Glutamatergic neuron (in vitro differentiated cells): ENCODE data around the gene FGFR1OP2. TPM values are rescaled to one million over a fixed set of nuclear protein-coding genes. Genes with fewer than 3 reads are reported as not detected.

Experiments used
- DNase-seq: peaks from one replicate; pipeline ENCODE4 v3.0.0; 2022
- H3K27ac Mint-ChIP-seq: one replicate; pipeline ENCODE4 v1.8.0; 2020; ENCODE audit warnings: mild to moderate bottlenecking, mixed read lengths, inconsistent platforms; ENCODE audit not compliant: unreplicated experiment
- H3K27me3 Mint-ChIP-seq: one replicate; pipeline ENCODE4 v1.8.0; 2020; ENCODE audit warnings: mild to moderate bottlenecking, moderate library complexity, mixed read lengths, inconsistent platforms; ENCODE audit not compliant: unreplicated experiment
- H3K36me3 Mint-ChIP-seq: one replicate; pipeline ENCODE4 v1.8.0; 2020; ENCODE audit warnings: mild to moderate bottlenecking, mixed read lengths, inconsistent platforms; ENCODE audit not compliant: unreplicated experiment
- H3K4me1 Mint-ChIP-seq: one replicate; pipeline ENCODE4 v1.8.0; 2020; ENCODE audit warnings: mild to moderate bottlenecking, low read depth, mixed read lengths, inconsistent platforms; ENCODE audit not compliant: unreplicated experiment
- H3K4me3 Mint-ChIP-seq: one replicate; pipeline ENCODE4 v1.8.0; 2020; ENCODE audit warnings: mild to moderate bottlenecking, mixed read lengths, inconsistent platforms; ENCODE audit not compliant: unreplicated experiment
- H3K9me3 Mint-ChIP-seq: one replicate; pipeline ENCODE4 v1.8.0; 2020; ENCODE audit warnings: mild to moderate bottlenecking, moderate library complexity, mixed read lengths, inconsistent platforms; ENCODE audit not compliant: unreplicated experiment
- total RNA-seq: library from RNA; stranded (reverse); fragmentation: NEBNext Ultra II Directional; extraction: Animal tissue kit (Norgen Biotek cat#: 25700); gene quantifications from one replicate; pipeline ENCODE4 v1.2.1, GENCODE V29; 2021; ENCODE audit not compliant: unreplicated experiment
- TF ChIP-seq, protein P1 (sequence below): fragments of 200-600 bp; sonication (generic); IDR thresholded peaks from one replicate; pipeline ENCODE4 v1.5.0; 2021; ENCODE audit not compliant: partially characterized antibody, unreplicated experiment

The FGFR1OP2 gene
- total RNA-seq, 1 donor from 2014 or later, result 22.1 TPM

DNA sequence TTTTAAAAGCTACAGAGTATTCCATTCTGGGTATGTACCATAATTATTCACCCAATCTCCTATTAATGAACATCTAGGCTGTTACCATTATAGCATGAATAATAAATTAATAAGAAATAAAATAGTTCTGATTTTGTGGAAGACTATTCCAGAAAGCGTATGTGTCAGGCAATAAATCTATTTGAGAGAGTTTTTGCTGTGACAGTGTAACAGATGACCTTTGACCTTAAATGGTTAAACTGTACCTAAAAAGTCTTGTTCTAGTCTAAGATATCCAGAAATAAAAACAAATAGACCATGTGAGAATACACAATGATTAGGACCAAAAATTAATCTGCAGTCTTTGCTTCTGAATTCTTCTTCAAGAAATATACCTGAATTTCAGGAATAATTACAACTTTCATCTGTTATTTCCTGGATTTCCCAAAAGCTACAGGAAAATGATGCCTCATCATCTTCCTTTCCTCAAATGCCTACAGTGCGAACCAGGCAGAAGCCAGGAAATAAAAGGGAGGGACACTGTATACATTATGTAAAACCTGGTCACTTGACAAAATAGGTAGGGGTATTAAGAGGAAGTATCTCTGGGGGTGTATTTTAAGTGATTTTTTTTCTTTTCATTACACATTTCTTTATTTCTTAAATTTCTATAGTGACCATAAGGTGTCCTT, 68.7 kb downstream of the FGFR1OP2 start:
- Mint-ChIP-seq H3K27ac (no peak overlapping the region), H3K36me3 (no peaks in the 10 kb centered on the region), H3K9me3 (no peaks in the 10 kb centered on the region), H3K4me1 (peaks cover 18% of the 10 kb centered on the region), H3K27me3 (no peaks in the 10 kb centered on the region), H3K4me3 (no peak overlapping the region)
- TF ChIP-seq, protein P1, sequence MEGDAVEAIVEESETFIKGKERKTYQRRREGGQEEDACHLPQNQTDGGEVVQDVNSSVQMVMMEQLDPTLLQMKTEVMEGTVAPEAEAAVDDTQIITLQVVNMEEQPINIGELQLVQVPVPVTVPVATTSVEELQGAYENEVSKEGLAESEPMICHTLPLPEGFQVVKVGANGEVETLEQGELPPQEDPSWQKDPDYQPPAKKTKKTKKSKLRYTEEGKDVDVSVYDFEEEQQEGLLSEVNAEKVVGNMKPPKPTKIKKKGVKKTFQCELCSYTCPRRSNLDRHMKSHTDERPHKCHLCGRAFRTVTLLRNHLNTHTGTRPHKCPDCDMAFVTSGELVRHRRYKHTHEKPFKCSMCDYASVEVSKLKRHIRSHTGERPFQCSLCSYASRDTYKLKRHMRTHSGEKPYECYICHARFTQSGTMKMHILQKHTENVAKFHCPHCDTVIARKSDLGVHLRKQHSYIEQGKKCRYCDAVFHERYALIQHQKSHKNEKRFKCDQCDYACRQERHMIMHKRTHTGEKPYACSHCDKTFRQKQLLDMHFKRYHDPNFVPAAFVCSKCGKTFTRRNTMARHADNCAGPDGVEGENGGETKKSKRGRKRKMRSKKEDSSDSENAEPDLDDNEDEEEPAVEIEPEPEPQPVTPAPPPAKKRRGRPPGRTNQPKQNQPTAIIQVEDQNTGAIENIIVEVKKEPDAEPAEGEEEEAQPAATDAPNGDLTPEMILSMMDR, result no peak
- DNase-seq, result no peak

DNA sequence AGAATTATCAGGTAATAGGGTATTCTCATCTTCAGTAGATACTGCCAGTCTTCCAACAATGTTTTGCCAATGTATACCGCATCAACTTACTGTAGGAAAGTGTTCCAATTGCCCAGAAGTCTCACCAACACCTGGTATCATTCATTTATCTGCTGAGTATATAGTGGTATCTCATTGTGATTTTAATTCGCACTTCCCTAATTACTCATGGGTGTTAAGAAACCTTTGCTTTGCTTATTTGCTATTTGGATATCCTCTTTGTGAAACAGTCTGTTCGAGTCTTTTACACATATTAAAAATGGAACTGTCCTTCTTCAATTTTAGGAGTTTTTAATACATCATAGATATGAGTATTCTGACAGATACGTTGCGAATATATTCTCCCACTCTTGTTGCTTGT, 69.8 kb downstream of the FGFR1OP2 start:
- H3K27me3 Mint-ChIP-seq, result no peaks in the 10 kb centered on the region
- no peak for DNase-seq
- TF ChIP-seq, protein P1, result no peak
- H3K27ac Mint-ChIP-seq, result no peak overlapping the region
- H3K4me3 Mint-ChIP-seq, result no peak overlapping the region
- peaks cover 18% of the 10 kb centered on the region for H3K4me1 Mint-ChIP-seq
- H3K36me3 Mint-ChIP-seq, result no peaks in the 10 kb centered on the region
- H3K9me3 Mint-ChIP-seq, result no peaks in the 10 kb centered on the region

DNA sequence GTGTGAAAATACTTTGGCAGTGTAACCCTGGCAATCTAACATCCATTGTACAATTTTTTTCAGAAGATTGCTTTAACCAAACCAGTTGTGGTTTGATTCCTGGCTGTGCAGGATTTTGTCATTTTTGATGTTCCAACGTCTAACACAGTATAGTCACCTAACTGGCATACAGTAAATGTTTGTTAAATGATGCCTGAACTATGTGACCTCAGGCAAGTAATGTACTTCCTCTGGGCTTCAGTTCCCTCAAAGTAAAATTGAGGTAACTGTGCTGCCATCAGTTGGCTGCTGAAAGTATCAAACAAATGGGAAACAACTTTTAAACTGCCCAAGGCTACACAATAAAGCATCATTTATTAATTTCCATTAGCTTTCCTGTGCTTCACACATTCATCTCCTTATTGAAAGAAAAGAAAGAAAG, 71.6 kb downstream of the FGFR1OP2 start:
- DNase-seq, result no peak
- peaks cover under 1% of the 10 kb centered on the region for H3K27me3 Mint-ChIP-seq
- no peak overlapping the region for H3K4me3 Mint-ChIP-seq
- peaks cover 1% of the 10 kb centered on the region for H3K9me3 Mint-ChIP-seq
- TF ChIP-seq, protein P1, result no peak
- no peak overlapping the region for H3K27ac Mint-ChIP-seq
- no peaks in the 10 kb centered on the region for H3K36me3 Mint-ChIP-seq
- peaks cover 14% of the 10 kb centered on the region for H3K4me1 Mint-ChIP-seq

DNA sequence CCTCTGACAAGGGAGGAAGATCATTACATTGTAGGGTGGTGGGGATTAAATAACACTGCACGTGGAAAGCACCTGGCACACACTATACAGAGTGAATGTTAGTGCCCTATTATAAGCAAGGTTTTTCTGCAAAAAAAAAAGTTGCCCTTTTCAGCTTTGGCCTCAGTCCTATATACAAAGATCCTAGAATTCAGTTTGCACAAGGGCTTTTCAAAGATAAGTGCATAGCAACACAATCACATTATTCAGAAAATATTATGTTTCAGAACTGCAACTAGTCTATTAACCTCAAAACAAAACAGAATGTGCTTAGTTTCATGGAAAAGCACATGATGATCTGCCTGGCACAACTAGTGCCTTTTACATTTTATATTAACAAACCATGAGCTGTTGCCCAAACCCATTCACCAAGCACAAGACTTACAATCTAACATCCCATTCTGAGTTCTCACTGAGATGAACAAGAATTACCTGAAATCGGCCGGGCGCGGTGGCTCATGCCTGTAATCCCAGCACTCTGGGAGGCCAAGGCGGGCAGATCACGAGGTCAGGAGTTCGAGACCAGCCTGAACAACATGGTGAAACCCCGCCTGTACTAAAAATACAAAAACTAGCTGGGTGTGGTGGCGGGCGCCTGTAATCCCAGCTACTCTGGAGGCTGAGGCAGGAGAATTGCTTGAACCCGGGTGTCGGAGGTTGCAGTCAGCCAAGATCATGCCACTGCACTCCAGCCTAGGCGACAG, 74.1 kb downstream of the FGFR1OP2 start:
- TF ChIP-seq, protein P1, result no peak
- no peaks in the 10 kb centered on the region for H3K36me3 Mint-ChIP-seq
- peaks cover 4% of the 10 kb centered on the region for H3K27me3 Mint-ChIP-seq
- H3K9me3 Mint-ChIP-seq, result peaks cover 3% of the 10 kb centered on the region
- H3K4me1 Mint-ChIP-seq, result peaks cover 17% of the 10 kb centered on the region
- no peak overlapping the region for H3K4me3 Mint-ChIP-seq
- no peak overlapping the region for H3K27ac Mint-ChIP-seq
- DNase-seq, result no peak

DNA sequence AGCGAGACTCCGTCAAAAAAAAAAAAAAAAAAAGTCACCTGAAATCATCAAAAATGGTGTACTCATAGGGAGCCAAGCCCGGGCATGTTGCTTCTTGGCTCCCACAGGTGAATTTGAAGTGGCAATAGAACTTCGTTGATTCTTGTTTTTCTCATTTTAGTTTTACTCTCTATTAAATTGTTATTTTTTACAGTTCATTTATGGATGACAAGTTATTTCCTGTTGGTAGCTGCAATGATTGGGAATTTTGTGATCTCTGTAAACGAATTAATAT, 74.6 kb downstream of the FGFR1OP2 start:
- H3K36me3 Mint-ChIP-seq, result no peaks in the 10 kb centered on the region
- TF ChIP-seq, protein P1, result no peak
- peaks cover 3% of the 10 kb centered on the region for H3K9me3 Mint-ChIP-seq
- H3K4me1 Mint-ChIP-seq, result peaks cover 18% of the 10 kb centered on the region
- no peak for DNase-seq
- no peak overlapping the region for H3K27ac Mint-ChIP-seq
- H3K27me3 Mint-ChIP-seq, result peaks cover 6% of the 10 kb centered on the region
- H3K4me3 Mint-ChIP-seq, result no peak overlapping the region
